ENCODE data around the gene CHSY3. TPM values are rescaled to one million over a fixed set of nuclear protein-coding genes. Genes with fewer than 3 reads are reported as not detected.

The CHSY3 gene
- total RNA-seq, 1 donor = 0.10 TPM

DNA sequence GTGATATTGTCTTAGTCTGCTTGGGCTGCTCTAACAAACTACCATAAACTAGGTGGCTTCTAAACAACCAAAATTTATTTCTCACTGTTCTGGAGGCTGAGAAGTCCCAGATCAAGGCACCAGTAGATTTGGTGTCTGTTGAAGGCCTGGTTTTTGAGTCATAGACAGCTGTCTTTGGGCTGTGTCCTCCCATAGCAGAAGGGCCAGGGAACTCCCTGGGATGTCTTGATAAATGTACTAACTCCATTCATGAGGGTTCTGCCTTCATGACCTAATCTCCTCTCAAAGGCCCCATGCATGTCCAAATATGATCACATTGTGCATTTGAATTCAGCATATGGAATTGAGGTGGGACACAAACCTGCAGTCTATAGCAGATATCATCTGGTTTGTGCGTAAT is 121.2 kb downstream of the CHSY3 start:
- H3K4me3 ChIP-seq (ENCODE audit: low read length) = no peak overlapping the region
- no peaks in the 10 kb centered on the region for H3K4me1 ChIP-seq (ENCODE audit: insufficient read depth, low read length)

DNA sequence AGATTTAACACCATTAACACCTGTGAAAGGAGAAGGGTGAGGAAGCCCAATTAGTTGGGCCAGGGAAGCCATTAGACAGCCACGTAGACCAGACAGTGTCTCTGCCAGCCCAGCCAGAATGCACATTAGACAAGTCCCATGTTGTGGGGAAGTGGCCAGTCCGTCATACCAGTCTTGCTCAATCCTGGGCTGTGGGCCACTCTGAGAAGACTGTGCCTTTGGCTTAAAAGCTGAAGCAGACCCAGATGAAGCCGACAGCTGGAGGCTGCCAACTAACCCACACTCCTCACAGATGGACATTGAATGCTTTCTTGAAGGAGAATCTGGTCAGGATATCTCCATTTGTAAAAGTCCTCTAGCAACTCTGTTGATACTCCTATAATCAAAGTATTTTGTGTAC is 128.5 kb downstream of the CHSY3 start:
- Histone ChIP-seq H3K27me3 (ENCODE audit: insufficient read depth, low read length) (no peaks in the 10 kb centered on the region), H3K9me3 (ENCODE audit: low read depth, low read length) (no peaks in the 10 kb centered on the region), H3K4me1 (ENCODE audit: insufficient read depth, low read length) (no peaks in the 10 kb centered on the region), H3K4me3 (ENCODE audit: low read length) (no peak overlapping the region)

More for the DNA sequence above, 121.2 kb downstream of the CHSY3 start:
- no peaks in the 10 kb centered on the region for H3K9me3 ChIP-seq (ENCODE audit: low read depth, low read length)
- H3K27me3 ChIP-seq (ENCODE audit: insufficient read depth, low read length) = no peaks in the 10 kb centered on the region

DNA sequence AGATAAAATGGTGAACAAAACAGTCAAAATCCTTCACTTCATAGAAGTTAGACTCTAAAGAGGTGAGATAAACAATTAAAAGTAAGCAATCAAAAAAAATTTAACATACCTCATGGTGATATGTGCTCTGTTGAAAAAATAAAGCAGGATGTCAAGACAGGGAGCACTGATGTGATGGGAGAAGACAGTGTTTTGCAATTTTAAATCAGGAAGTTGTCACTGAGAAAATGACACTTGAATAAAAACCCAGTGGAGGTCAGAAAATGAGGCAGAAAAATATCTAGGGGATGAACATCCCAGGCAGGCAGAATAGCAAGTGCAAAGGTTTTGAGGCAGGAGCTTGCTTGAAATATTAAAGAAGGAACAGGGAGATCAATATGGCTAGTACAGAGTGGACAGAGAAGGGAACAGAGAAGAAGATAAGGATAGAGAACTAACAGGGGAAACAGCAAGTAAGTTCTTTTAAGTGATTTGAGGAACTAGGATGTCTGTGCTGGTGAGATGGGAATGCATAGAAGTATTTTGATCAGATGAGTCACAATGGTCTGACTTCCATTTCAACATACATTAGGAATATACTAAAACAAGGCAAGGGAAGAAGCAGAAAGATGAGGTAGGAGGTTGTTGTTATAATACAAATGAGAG is 130.4 kb downstream of the CHSY3 start:
- no peak overlapping the region for H3K4me3 ChIP-seq (ENCODE audit: low read length)
- H3K4me1 ChIP-seq (ENCODE audit: insufficient read depth, low read length) = no peaks in the 10 kb centered on the region
- no peaks in the 10 kb centered on the region for H3K9me3 ChIP-seq (ENCODE audit: low read depth, low read length)
- H3K27me3 ChIP-seq (ENCODE audit: insufficient read depth, low read length) = no peaks in the 10 kb centered on the region

DNA sequence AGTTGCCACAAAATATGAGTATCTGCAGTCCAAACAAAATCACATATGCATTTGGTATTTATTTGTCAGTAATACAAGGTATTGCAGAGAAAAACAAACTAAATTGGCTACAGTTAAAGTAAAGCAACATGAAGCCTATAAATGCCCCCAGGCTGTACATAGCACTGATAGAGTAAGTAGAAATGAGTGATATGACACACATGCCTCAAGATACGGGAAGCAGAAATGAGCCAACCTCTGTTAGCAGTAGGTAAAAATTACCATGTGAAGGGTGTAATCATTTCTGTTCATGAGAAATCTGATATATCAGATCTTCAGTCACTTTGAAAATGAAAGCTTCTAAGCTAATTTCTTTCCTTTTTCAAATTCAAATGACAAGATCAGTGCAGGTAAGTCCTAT is 131.1 kb downstream of the CHSY3 start:
- Histone ChIP-seq H3K27me3 (ENCODE audit: insufficient read depth, low read length) (no peaks in the 10 kb centered on the region), H3K9me3 (ENCODE audit: low read depth, low read length) (no peaks in the 10 kb centered on the region), H3K4me1 (ENCODE audit: insufficient read depth, low read length) (no peaks in the 10 kb centered on the region), H3K4me3 (ENCODE audit: low read length) (no peak overlapping the region)

DNA sequence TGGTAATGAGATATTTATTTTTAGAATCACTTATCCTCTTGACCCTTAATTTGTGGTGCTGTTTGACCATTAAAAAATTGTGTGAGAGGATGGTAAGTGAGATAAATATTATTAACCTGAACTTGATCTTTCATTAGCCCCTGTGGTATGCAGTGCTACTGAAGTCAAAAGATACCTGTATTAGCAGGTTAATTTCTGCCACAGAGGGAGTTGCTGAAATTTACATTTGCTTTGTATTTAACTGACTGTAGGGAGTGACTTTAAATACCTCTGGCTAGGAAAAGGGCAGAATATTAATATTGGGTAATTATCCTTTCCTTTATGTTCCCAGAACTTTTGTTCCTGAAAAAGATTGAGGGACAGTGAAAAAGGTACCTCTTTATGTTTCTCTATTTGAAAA is 133.6 kb downstream of the CHSY3 start:
- no peaks in the 10 kb centered on the region for H3K9me3 ChIP-seq (ENCODE audit: low read depth, low read length)
- H3K4me3 ChIP-seq (ENCODE audit: low read length) = no peak overlapping the region
- no peaks in the 10 kb centered on the region for H3K4me1 ChIP-seq (ENCODE audit: insufficient read depth, low read length)
- H3K27me3 ChIP-seq (ENCODE audit: insufficient read depth, low read length) = no peaks in the 10 kb centered on the region

DNA sequence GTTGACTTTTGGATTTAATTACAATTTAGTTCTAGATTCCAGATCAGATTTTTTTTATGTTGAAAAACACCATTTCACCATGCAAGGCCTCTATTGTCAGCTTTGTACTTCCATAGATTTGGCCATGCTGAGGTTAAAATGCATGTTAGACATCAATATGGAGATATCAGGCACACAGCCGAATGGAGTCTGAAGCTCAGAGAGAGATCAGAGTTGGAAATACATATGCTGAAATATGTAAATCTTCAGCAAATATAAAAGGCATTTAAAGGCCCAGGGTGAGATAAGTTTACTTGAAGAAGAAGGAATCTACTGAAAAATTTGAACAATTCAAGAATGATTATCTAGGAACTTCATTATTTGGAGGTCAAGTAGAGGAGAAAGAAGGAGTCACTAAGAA is 139.6 kb downstream of the CHSY3 start:
- Histone ChIP-seq H3K4me3 (ENCODE audit: low read length) (no peak overlapping the region), H3K9me3 (ENCODE audit: low read depth, low read length) (no peaks in the 10 kb centered on the region), H3K27me3 (ENCODE audit: insufficient read depth, low read length) (no peaks in the 10 kb centered on the region), H3K4me1 (ENCODE audit: insufficient read depth, low read length) (no peaks in the 10 kb centered on the region)

DNA sequence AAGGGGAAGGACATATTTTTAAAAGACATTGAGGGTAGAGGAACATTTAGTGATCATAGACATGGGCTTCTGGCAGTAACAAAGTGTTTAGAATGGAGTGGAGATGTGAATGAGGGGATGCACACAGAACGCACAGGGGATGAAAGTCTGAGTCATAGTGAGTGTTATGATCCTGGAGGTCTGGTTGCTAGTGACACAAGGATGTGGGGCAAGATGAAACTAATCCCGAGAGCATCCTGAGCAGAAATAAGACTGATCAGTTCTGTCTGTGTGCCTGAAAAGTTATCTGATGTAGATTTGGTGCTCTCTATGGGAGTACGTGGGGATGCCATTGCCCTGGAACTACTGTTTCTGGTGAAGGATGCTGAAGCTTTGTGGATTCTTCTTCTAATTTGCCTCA is 141.1 kb downstream of the CHSY3 start:
- Histone ChIP-seq H3K9me3 (ENCODE audit: low read depth, low read length) (no peaks in the 10 kb centered on the region), H3K4me1 (ENCODE audit: insufficient read depth, low read length) (no peaks in the 10 kb centered on the region), H3K4me3 (ENCODE audit: low read length) (no peak overlapping the region), H3K27me3 (ENCODE audit: insufficient read depth, low read length) (no peaks in the 10 kb centered on the region)

DNA sequence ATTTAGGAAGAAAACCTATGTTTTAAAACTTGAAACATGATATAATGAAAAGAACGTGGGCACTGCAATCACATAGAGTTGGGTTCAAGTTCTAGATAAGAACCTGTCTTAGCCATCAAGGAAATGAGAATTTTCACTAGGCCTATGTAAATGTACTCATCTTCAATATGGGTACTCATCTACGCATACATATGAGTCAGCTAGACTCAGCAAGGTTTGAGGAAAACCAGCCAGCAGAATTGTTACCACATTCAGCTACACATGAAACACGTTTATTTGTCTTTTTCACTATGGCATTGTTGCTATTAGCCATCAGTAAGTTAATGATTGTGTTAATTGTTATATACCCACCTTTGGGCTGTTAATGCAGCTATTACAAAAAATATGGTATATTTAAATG is 146.3 kb downstream of the CHSY3 start:
- no peaks in the 10 kb centered on the region for H3K4me1 ChIP-seq (ENCODE audit: insufficient read depth, low read length)
- H3K27me3 ChIP-seq (ENCODE audit: insufficient read depth, low read length) = no peaks in the 10 kb centered on the region
- H3K4me3 ChIP-seq (ENCODE audit: low read length) = no peak overlapping the region
- H3K9me3 ChIP-seq (ENCODE audit: low read depth, low read length) = no peaks in the 10 kb centered on the region

DNA sequence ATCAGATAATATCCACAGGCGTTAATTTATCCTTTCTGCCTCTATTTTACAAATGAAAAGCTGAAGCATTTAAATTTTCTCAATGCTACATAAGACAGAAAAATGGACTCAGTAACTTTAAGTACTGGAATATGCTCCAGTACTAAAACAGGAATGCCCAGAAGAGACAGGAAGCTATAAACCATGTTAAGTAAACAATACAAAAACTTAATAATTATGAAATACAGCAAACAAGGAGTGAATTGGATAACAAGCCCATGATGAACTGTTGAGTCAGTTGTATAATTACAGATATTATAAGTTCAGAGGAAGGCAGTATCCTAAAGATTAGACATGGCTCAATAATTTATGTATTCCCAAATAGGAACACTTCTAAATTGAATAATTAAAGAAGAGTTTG is 148.5 kb downstream of the CHSY3 start:
- H3K4me3 ChIP-seq (ENCODE audit: low read length) = no peak overlapping the region
- no peaks in the 10 kb centered on the region for H3K27me3 ChIP-seq (ENCODE audit: insufficient read depth, low read length)
- H3K9me3 ChIP-seq (ENCODE audit: low read depth, low read length) = no peaks in the 10 kb centered on the region
- H3K4me1 ChIP-seq (ENCODE audit: insufficient read depth, low read length) = no peaks in the 10 kb centered on the region

DNA sequence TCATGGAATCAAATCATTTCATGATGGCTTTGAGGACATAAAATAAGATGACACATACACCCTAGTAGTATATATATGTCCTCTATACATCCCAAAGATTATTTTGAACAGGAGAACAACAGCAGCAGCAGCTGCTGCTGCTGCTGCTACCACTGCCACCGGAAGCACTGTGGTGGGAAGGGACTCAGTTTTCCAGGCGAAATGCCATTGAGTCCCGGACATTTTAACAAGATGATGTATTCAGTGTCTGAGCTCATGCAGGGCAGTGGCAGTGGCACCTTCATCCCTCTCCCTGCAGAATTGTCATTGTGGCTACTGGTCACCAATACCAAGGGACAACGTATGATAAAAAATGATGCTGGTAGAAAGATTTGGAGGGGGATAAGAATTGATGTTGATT is 151.3 kb downstream of the CHSY3 start:
- Histone ChIP-seq H3K27me3 (ENCODE audit: insufficient read depth, low read length) (no peaks in the 10 kb centered on the region), H3K4me3 (ENCODE audit: low read length) (no peak overlapping the region), H3K4me1 (ENCODE audit: insufficient read depth, low read length) (no peaks in the 10 kb centered on the region), H3K9me3 (ENCODE audit: low read depth, low read length) (no peaks in the 10 kb centered on the region)

DNA sequence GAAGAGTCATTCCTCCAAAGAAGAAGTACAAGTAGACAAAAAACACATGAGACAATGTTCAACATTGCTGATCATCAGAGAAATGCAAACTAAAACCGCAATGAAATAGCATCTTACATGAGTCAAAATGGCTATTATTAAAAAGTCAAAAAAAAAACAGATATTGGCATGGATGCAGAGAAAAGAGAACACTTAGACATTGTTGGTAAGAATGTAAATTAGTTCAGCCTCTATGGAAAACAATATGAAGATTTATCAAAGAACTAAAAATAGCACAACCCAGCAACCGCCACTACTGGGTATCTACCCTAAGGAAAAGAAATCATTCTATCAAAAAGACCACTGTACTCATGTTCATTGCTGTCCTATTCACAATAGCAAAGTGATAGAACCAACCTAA is 157.5 kb downstream of the CHSY3 start:
- no peaks in the 10 kb centered on the region for H3K9me3 ChIP-seq (ENCODE audit: low read depth, low read length)
- H3K27me3 ChIP-seq (ENCODE audit: insufficient read depth, low read length) = no peaks in the 10 kb centered on the region
- H3K4me1 ChIP-seq (ENCODE audit: insufficient read depth, low read length) = no peaks in the 10 kb centered on the region
- no peak overlapping the region for H3K4me3 ChIP-seq (ENCODE audit: low read length)

DNA sequence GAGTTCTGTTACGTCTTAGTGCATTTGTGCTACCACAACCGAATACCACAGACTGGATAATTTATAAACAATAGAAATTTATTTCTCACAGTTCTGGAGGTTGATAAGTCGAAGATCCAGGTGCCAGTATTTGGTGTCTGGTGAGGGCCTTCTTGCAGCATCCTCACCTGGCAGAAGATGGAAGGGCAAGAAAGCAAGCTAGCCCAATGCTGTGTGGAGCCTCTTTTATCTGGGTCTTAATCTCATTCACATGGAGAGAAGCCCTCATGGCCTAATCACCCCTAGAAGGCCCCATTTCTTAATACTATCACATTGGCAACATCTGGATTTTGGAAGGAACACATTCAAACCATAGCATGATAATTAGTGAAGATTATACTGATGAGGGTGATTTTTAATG is 159.3 kb downstream of the CHSY3 start:
- no peaks in the 10 kb centered on the region for H3K4me1 ChIP-seq (ENCODE audit: insufficient read depth, low read length)
- no peaks in the 10 kb centered on the region for H3K27me3 ChIP-seq (ENCODE audit: insufficient read depth, low read length)
- no peaks in the 10 kb centered on the region for H3K9me3 ChIP-seq (ENCODE audit: low read depth, low read length)
- H3K4me3 ChIP-seq (ENCODE audit: low read length) = no peak overlapping the region

DNA sequence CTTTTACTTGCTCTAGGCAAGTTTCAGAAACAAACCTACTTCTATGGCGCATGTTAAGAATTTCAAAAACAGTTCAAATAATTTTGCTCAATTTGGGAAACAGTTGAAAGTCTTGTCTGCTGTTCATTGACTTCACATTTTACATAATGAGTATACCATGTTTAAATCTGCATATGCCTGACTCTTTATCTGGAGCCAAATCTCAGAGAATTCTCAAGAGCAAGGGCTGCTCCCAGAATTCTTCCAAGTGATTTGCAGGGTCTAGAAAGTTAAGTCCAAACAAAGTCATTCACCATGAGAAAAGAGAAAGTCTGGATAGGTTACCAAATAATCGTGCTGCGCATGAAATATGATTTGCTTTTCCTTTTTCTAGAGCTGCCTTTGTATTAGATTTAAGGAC is 160.2 kb downstream of the CHSY3 start:
- Histone ChIP-seq H3K4me1 (ENCODE audit: insufficient read depth, low read length) (no peaks in the 10 kb centered on the region), H3K9me3 (ENCODE audit: low read depth, low read length) (no peaks in the 10 kb centered on the region), H3K4me3 (ENCODE audit: low read length) (no peak overlapping the region), H3K27me3 (ENCODE audit: insufficient read depth, low read length) (no peaks in the 10 kb centered on the region)

DNA sequence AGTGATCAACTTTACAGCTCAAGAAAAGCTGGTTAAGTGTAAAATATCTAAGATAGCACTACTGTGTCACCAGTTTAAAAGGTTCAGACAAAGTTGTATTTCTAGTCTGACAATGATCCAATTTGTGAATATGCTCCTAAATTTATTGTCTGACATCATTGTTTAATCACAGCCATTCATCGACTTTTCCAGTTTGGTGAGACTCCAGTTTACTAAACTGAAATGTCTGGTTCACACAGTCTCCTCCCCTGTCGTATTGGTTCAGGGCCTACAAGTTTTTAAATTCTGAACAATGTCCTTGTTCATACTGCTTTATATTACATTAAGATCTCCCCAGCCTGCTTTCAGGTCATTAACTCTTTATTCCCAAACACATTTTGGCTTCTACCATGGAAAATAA is 161.4 kb downstream of the CHSY3 start:
- Histone ChIP-seq H3K9me3 (ENCODE audit: low read depth, low read length) (no peaks in the 10 kb centered on the region), H3K4me1 (ENCODE audit: insufficient read depth, low read length) (no peaks in the 10 kb centered on the region), H3K4me3 (ENCODE audit: low read length) (no peak overlapping the region), H3K27me3 (ENCODE audit: insufficient read depth, low read length) (no peaks in the 10 kb centered on the region)

DNA sequence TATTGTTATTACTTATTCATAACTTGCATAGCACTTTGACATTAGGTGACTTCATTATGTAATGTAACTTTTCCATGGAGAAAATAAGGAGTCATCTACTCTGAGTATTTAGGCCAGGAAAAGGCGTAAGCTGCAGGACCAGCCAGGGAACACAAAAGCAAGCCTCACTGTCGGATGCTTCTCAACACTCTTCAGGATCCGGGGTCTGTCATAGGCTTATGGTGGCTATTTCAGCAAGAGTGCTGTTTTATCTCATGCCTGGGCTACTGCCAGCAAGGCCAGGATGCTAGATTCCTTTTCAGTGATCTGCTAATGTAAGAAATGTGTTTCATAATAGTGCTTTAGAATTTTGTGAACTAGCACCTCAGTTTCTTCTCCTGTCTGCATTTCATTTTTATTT is 162.4 kb downstream of the CHSY3 start:
- Histone ChIP-seq H3K4me3 (ENCODE audit: low read length) (no peak overlapping the region), H3K4me1 (ENCODE audit: insufficient read depth, low read length) (no peaks in the 10 kb centered on the region), H3K9me3 (ENCODE audit: low read depth, low read length) (no peaks in the 10 kb centered on the region), H3K27me3 (ENCODE audit: insufficient read depth, low read length) (no peaks in the 10 kb centered on the region)

DNA sequence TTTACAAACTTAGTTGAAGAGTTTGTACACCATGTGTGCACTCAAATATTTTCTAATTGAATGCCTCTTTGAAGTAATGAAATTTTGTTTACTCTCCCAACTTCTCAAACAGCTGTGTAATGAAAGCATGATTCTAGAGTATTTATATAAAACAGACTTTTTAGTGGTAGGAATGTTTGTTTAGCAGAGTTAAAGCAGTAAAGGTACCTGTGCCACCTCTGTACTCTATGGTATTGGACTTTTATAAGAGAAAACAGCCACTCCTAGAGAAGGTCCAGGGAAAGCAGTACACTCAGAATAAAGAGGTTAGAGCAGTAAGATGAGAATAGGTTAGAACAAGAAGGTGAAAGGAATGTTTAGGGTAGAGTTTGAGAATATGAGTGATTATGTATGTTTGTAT is 163.1 kb downstream of the CHSY3 start:
- Histone ChIP-seq H3K27me3 (ENCODE audit: insufficient read depth, low read length) (no peaks in the 10 kb centered on the region), H3K4me3 (ENCODE audit: low read length) (no peak overlapping the region), H3K9me3 (ENCODE audit: low read depth, low read length) (no peaks in the 10 kb centered on the region), H3K4me1 (ENCODE audit: insufficient read depth, low read length) (no peaks in the 10 kb centered on the region)
